ENCODE results near the gene KRT36.

The KRT36 gene

DNA sequence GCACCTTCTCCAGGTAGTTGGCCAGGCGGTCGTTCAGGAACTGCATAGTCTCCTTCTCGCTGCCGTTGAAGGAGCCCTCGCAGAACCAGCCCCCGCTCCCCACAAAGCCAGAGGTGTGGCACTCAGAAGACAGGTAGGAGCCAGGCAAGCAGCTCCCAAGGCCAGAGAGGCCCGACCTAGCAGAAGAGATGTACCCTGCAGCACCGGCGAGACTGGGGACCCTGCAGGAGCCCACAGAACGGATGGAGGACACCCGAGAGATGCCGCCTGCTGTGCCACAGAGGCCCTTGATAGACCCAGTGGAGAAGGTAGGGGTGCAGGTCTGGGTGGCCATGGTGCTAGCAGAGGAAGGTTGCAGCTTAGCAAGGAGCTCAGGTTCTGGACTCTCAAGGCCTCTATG is at the start of gene KRT36:
Gene KRT36 (minus strand): TSS at position 380 of the 400 bp plus-strand sequence. CDS start 46 bp downstream, at position 334.
- DNase-seq, result no peak

DNA sequence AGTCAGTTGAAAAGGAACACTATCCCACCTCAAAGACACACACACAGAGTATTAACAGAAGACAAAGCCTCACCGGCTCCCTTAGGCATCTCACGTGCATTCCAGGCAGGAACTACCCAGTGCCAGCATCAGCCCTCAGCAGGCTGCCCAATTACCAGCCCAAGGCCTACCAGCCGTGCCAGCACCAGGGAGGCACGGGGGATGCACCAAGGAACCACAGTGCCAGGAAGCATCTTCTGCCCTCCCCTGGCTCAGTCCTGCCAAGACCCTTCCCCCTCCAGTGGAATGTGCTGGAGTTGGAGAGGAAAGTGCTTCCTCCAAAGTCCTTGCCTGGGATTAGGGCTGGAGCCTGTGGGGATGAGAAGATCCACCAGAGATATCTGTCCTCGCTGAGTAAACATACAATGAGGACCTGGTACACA is 49.4 kb upstream of the KRT36 start:
- no peak for DNase-seq

DNA sequence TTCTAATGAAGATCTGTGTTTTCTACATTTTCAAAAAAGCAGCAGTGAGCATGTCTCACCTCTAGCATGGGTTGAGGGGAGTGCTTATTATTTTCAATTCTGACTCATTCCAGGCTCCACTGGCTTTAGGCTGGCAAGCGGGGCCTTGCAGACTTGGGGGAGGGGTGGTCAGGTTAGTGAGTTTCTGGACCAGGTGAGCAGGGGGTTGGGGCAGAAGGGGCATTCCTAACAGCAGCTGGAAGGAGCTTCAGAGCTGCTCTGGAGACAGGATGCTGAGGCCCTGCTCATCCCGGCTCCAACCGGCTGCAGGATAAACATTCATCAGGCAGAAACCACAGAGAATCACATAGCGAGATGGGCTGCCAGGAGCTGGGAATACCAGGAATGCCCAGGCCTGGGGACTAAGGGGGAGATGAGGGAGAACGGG is 48.9 kb upstream of the KRT36 start:
- DNase-seq, result no peak

DNA sequence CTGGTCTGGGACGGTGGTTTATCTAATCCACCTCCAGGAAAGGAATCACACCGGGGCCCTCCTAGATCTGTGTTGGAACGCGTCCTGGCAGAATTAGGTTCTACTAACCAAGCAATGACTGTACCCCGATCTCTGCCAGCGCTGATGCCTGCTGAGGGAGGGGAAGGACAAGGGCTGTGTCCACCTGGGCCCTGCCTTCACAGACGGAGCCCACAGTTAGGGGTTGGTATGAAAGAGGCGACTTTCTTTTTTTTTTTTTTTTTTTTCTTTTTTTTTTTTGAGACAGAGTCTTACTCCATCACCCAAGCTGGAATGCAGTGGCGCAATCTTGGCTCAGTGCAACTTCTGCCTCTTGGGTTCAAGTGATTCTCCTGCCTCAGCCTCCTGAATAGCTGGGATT is 48.3 kb upstream of the KRT36 start:
- no peak for DNase-seq

DNA sequence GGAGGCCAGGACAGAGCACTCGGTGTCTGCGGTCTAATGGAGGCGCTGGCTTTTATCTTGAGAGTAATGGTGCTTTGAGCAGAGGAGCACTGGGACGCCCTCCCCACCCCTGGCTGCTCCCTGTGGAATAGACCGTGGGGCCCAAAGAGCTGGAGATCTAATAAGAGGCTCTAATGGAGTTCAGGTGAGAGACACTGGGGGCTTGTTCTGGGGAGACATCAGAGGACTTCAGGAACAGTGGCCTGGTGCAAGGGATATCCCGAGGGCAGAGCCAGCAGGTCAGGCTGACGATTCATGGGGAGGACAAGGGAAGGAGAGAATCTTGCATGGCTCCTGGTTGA is 47.9 kb upstream of the KRT36 start:
- DNase-seq, result no peak

DNA sequence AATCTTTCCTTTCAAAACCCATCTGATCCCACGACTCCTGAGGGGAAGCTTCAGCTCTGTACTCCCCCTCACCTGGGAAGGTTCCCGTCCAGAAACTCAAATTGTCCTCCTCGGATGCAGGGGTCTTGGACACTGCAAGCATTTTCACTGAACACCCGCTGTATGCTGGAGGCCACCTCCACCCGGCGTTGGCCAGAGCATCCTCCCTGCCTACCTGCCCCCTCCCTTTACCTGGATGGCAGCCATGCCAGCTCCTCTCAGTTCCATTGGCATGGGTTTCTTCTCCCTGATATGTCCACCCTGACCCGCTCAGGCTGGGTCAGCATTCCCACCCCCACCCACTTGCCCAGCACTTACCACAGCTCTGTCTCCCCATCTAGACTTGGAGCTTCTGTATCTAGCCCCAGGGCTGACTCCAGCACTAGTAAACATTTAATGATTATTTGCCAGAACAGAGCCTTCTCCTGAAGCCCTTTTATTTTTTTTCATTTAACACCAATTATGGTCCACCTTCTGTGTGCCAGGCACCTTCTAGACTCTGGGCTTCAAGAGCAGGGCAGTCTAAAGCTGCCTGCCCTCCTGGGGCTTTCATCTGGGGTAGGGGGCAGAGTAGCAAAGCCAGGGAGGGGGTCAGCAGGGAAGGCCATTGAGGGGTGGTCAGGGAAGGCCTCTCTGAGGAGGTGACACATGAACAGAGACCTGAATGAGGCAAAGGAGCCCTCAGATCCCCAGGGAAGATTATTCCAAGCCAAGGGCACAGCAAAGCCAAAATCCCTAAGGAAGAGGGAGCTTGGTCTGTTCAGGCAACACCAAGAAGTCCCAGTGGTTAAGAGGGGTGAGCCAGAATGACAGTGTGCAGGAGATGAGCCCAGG is 47.3 kb upstream of the KRT36 start:
- no peak for DNase-seq

DNA sequence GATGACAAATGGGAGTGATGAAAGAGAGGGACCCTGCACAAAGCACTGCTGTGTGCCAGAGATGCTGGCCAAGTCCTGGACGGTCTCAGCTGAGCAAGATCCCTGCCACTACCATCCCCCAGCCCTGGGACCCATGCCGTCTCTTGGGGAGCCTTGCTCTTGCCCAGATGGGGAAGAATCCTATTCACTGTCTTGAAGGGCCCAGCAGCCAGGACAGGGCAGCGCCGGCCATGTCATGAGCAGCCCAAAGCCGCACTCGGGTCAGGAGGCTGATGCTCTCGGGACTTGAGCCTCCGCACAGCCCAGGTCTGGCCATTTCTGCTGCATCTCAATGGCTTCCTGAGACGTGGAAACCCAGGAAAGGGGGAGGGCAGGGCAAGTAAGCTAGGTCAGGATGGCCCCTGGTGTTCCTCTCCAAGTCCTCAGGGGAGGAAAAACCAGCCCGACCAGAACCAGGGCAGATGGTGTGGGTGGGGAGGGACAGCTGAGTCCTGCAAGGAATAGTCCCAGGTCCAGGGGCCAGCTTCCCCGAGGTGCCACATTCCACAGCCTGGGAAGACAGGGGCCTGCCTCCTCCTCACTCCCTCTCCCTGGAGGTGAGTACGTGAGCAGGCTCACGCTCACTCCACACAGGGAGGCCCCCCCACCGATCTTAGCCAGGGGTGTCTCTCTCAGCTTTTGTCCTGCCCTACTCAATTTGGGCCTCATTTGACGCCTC is 46.2 kb upstream of the KRT36 start:
- DNase-seq, result no peak

DNA sequence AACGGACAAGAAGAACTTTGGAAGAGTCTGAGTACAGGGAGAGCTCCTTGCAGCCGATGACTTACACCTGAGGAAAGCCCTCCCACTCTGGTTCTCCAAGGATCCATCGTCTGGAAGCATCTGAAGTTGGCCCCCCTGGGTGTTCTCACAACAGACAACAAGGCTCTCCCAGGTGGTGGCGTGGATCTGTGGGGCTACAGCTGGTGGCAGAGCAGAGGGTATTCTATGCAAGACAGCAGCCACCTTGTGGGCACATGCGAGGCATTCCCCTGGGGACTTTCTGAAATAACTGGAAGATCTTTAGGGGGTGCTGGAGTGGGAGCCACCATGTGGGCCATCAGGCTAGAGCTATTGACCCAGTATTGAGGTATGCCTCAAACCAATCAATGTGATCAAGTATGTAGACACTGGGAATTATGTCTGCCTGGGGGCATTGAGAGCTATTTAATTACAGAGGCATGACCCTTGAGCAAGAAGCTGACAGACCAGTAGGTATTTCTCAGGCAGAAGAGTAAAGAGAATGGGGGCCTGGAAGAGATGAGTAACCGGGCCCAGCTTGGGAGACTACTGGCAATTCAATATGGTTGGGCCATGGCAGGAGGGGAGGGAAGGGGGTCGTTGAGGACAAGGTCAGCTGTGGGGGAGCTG is 45.3 kb upstream of the KRT36 start:
- DNase-seq, result no peak

DNA sequence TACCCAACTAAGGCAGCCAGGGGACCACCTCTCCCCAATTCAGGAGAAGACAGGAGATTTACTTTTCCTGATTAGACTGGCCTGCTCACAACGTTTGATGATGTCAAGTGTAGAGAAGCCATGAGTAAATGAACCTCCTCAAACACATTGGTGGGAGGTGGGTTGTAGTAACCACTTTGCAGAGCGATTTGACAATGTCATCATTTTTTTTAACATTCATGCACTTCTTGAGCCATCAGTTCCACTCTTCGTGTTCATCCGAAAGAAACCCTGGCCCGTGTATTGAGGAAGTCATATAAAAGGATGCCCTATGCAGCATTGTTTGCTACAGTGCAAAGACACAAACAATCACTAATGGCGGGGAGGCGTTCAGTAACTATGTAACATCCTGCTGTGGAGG is 43.9 kb upstream of the KRT36 start:
- DNase-seq, result no peak

DNA sequence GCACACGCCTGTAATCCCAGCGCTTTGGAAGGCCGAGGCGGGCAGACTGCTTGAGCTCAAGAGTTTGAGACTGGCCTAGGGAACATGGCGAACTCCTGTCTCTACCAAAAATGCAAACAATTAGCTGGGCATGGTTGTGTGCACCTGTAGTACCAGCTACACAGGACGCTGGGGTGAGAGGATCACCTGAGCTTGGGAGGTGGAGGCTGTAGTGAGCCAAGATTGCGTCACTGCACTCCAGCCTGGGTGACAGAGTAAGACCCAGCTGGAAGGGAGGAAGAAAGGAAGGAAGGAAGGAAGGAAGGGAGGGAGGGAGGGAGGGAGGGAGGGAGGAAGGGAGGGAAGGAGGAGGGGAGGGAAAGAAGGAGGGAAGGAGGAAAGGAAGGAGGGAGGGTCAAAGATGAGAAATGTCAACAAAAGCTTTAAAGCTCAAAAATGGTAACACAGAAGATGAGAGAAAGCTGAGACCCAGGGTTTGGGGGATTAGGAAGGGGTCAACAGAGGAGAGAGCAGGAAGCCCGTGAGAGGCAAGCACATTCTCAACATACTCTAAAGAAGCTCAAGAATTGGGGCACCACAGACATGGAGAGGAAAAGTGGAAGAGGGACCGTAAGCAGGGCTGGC is 43.3 kb upstream of the KRT36 start:
- DNase-seq, result no peak

DNA sequence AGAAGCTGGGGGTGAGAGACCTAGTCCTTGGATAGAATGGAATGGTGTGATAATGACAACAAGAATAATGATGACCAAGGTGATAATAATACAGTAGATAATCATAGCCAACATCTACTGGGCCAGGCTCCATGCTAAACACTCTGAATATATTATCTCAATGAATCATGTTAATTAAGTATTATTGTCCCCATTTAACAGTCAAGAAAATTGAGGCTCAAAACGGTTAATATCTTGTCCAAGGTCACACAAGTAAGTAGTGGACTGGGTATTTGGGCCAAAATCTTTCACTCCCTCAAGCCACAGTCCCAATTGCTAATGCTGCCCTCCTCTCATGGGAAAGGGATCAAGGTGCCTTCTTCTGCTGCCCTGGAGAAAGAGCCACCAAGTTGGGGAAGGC is 42.3 kb upstream of the KRT36 start:
- no peak for DNase-seq

DNA sequence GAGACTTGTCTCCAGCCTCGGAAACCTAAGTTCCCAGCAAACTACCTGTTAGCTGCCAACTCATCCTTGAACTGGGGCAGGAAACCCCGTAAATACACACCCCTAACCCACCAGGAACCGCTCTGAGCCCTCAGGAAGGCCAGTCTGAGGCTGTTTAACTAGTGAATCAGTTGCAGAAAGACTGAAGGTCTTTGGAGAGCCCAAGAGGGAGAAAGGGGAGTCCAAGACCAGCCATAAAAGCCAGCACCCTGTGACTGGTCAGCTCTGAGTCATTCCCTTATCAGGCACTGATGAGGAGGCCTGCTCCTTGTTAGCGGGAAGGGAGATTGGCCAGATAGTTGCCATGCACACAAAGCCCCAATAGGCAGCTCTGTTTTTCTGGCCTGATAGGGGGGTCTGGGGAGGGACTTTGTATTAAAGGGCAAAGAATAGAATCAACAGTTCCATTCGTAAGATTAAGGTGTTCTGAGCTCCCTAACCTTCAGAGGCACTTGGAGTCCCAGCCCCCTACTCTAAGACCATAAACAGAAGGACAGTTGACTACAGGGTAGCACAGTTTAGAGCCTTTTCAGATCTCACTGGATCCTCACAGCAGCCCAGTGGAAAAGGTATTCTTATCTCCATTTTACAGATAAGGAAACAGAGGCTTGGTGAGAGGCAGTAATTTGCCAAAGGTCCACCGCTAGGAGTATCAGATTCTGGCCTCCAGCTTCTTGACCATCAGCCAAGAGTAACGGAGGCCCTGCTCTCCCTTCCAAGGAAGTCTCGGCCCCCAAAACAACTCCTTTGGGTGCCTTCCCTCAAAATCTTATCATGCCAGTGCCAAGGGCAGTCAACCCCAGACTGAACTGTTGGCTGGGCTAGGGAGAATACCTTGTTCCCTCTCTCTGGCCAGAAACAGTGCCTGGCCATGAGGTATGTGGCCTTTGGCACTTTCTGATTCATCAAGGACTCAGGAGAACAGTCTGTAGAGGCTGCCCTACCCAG is 40.6 kb upstream of the KRT36 start:
- DNase-seq, result no peak

DNA sequence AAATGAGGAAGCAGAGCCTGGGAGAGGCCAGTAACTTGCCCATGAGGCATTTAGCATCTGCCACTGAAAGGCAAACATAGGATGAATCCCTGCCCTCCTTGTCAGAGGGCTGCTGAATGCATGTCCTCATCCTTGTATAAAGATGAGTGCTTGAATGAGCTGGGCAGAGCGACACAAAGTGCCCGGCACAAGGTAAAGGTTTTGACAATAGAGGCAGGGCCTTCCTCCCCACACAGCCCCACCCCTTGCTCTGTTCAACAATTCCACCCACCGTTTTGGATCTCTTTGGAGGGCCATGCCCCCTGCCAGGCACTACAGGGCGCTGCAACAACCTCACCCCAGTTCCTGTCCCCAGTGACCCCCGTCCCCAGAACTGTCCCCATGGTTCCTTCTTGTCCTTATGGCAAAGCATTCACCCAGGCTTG is 39.8 kb upstream of the KRT36 start:
- no peak for DNase-seq

DNA sequence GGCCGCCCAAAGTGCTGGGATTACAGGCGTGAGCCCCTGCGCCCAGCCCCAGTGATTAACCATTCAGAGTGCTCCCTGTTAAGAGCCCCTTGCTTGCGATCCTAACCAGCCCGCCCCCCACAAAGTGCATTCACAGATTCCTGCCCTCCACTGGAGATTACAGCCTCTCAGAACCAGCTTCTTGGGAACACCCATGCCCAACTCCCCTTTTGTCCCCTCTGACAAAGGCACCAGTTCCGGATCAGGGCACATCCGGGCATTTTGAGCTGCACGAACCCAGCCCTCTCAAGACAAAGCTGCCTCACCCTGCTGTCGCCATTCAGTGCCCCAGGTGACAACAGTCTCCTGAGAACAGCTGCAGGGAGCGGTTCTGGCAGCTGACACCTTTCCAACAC is 39.2 kb upstream of the KRT36 start:
- no peak for DNase-seq

DNA sequence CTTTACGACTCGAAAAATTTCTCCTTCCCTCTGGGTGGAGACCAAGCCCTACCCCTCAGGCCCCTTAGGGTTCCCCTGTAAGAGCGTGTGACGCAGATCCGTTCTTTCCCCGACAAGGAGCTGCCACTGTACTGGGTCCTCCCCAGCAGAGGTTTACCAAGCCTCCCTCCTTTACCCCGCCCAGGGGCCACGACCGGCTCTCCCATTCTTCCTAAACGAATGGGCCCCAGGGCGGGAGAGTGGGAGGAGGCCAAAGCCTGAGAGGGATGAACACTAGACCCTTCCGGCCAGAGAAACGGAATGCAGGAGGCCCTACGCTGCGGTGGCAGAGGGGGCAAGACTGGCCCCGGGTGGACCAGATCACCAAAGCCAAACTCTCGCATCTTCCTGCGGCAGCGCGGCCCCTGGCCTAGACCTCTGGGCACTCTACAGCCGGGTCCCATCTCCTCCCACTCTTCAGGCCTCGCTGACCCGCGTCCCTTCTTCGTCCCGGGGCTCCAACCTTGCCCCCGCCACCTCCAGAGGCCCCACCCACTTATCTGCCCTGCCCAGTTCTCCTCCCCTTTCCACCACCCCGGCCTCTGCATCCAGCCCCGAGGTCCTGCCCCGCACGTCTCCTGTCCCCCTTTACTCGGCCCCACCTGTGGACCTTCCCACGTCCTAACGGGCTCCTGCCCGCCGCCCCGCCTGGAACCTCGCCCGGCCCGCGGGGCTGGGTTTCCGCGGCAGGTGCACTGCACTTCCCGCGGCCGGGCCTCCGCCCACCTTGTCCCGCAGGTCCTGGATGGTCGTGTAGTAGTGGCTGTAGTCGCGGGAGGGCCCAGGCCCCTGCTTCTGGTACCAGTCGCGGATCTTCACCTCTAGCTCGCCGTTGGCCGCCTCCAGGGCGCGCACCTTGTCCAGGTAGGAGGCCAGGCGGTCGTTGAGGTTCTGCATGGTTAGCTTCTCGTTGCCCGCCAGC is 37.6 kb upstream of the KRT36 start:
- DNase-seq, result no peak

DNA sequence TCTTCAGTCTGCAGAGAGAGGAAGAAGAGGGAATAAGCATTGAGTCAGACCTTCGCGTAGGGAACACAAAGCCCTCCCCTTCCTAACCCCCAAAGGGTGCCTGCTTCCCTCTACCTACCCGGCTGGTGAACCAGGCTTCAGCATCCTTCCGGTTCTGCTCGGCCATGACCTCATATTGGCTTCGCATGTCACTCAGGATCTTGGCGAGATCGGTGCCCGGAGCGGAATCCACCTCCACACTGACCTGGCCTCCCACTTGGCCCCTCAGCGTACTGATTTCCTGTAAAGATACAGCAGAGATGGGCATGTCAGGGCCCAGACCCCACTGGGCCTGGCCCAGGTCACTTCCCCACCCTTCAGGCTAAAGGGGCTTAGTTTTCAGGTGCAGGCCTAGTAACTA is 34.6 kb upstream of the KRT36 start:
- DNase-seq, result no peak

DNA sequence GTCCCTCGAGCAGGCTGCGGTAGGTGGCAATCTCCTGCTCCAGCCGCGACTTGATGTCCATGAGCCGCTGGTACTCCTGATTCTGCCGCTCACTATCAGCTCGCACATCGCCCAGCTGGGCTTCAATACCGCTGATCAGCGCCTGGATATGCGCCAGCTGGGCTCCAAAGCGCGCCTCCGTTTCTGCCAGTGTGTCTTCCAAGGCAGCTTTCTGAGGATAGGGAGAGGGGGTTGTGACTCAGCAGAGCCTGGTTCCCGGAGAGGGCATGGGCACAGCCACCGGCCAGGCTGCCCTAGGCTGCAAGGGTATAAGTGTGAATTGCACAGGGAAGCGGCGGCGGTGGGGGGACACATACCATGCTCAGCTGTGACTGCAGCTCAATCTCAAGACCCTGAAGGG is 34.1 kb upstream of the KRT36 start:
- no peak for DNase-seq

DNA sequence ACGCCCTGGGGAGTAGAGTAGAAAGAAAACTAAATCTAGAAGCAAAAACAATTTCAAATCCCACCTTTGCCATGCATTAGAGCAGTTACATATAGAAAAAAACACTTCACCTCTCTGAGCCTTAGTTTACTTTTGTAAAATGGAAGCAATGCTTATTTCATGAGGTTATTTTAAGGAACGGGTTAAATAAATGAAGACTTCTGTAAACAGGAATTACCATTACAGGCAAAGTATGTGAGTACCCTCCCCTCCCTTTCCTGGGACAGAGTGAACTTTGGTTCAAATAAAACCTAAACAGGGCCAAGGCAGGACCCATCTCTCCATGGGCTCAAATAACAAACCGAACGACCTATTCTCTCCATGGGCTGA is 33.5 kb upstream of the KRT36 start:
- no peak for DNase-seq

DNA sequence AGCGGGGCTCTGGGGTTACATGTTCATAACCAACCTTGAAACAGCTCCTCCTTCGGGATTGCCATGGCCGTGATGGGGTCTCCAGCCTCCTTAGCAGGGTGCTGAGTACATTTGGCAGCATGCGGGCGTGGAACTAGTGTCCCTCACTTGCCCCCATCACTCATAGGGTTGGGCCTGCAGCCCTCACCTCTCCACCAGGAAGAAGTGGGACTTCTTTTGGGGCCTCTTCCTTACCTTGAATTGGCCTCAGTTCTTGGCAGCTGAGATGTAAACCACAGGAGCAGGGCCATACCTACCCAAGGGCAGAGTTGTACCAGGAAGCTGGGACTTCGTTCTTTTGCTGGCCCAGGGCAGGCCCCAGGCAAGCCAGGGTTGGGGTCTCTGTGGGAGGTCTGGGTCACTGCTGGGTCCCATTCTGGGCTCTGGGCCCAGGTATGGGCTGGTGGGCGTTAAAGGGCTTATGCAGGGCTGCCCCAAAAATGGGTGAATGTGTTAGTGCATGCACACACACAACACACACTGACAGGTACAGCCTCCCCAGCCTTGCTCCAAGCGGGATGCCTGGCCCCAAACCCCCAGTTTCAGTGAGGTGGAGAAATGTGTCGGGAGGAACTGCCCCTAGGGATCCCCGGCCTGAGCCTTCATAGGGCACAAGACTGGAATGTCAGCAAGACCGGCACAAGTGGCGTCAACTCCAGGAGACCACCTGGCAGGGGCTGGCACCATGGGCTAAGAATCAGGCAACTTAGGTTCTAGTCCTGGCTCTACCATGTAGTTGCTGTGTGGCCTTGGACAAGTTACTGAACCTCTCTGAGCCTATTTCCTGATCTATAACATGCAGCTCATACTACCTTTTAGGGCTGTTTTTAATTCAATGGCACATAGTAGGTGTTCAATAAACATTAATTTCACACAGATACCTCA is 32.9 kb upstream of the KRT36 start:
- no peak for DNase-seq

Measured in CD4-positive, alpha-beta T cell treated with Interleukin-10 for 1 hour (primary cell).